OCI-LY7 (cell line): ENCODE data around the gene MYO18A. TPM values are rescaled to one million over a fixed set of nuclear protein-coding genes. Genes with fewer than 3 reads are reported as not detected.

Source experiments
- BruUV-seq: library from RNA; stranded (reverse); fragments of 400-500 nt; replicated peaks from 2 replicates; lab custom pipeline; 2021; lab: Mats Ljungman, UMichigan
- CTCF ChIA-PET: fragments of 300-600 bp; sonication (Branson Sonifier 250); formaldehyde crosslinking; loops from one replicate; lab custom pipeline; 2022; ENCODE audit warnings: antibody characterized with exemption; ENCODE audit not compliant: unreplicated experiment; lab: Charles Lee
- POLR2A ChIA-PET: fragments of 300-600 bp; sonication (Branson Sonifier 250); formaldehyde crosslinking; loops from one replicate; lab custom pipeline; 2022; ENCODE audit warnings: antibody characterized with exemption; lab: Charles Lee
- DNase-seq: peaks from one replicate; pipeline ENCODE4 v3.0.0-alpha.2; 2015; ENCODE audit warnings: low spot score
- H2AFZ ChIP-seq: fragments of 200-600 bp; sonication (generic), shearing (Covaris generic); 2 replicates; pipeline ENCODE4 v1.6.1; 2014; ENCODE audit warnings: mild to moderate bottlenecking, antibody characterized with exemption, low read length, moderate library complexity
- H3K27ac ChIP-seq: fragments of 200-600 bp; sonication (generic); 2 replicates; pipeline ENCODE4 v1.5.1; 2014; ENCODE audit warnings: mixed run types, low read depth, mild to moderate bottlenecking, moderate library complexity, low read length, inconsistent platforms; ENCODE audit not compliant: poor library complexity, severe bottlenecking
- H3K36me3 ChIP-seq: fragments of 200-600 bp; sonication (generic); 2 replicates; pipeline ENCODE4 v1.6.1; 2014; ENCODE audit warnings: mild to moderate bottlenecking, antibody characterized with exemption, low read length, moderate library complexity, mixed read lengths; ENCODE audit not compliant: insufficient read depth
- H3K4me1 ChIP-seq: fragments of 200-600 bp; sonication (generic); 2 replicates; pipeline ENCODE4 v1.5.1; 2014; ENCODE audit warnings: mild to moderate bottlenecking, low read length; ENCODE audit not compliant: insufficient read depth, poor library complexity, severe bottlenecking
- H3K4me2 ChIP-seq: fragments of 200-600 bp; sonication (generic); 2 replicates; pipeline ENCODE4 v1.6.1; 2014; ENCODE audit warnings: mild to moderate bottlenecking, low read length
- H3K4me3 ChIP-seq: fragments of 200-600 bp; sonication (generic); 2 replicates; pipeline ENCODE4 v1.5.1; 2014; ENCODE audit warnings: mild to moderate bottlenecking, low read depth, low read length; ENCODE audit not compliant: poor library complexity, severe bottlenecking
- H3K79me2 ChIP-seq: fragments of 200-600 bp; sonication (generic); 2 replicates; pipeline ENCODE4 v1.6.1; 2016; ENCODE audit warnings: low read depth, mild to moderate bottlenecking, low read length, moderate library complexity, mixed read lengths; ENCODE audit not compliant: insufficient read depth
- H3K9me2 ChIP-seq: fragments of 200-600 bp; sonication (generic); 2 replicates; pipeline ENCODE4 v1.6.1; 2016; ENCODE audit warnings: mild to moderate bottlenecking, low read length, mixed read lengths; ENCODE audit not compliant: insufficient read depth
- H3K9me3 ChIP-seq: fragments of 200-600 bp; sonication (generic); 2 replicates; pipeline ENCODE4 v1.6.1; 2014; ENCODE audit warnings: mild to moderate bottlenecking, mixed run types, low read length, mixed read lengths
- H4K20me1 ChIP-seq: fragments of 200-600 bp; sonication (generic); 2 replicates; pipeline ENCODE4 v1.6.1; 2014; ENCODE audit warnings: mild to moderate bottlenecking, antibody characterized with exemption, low read length, moderate library complexity, mixed read lengths; ENCODE audit not compliant: insufficient read depth
- EZH2phosphoT487 ChIP-seq: fragments of 200-600 bp; sonication (generic); IDR thresholded peaks from 2 replicates; pipeline ENCODE4 v1.6.1; 2018; ENCODE audit warnings: low read depth, borderline replicate concordance, mild to moderate bottlenecking, mixed run types, antibody characterized with exemption, low read length, moderate library complexity, mixed read lengths
- intact Hi-C: fragments of 100-400 bp; cut with micrococcal nuclease; formaldehyde crosslinking; loops from one replicate; pipeline ENCODE4 v1.10.0; 2022; ENCODE audit not compliant: unreplicated experiment
- total RNA-seq, 2 experiments: library from RNA; depleted of rRNA in 1 of 2; stranded (reverse); fragments of >200 nt in 1 of 2; shearing (Covaris generic) in 1 of 2; gene quantifications; 2 replicates each; pipeline ENCODE4 v1.2.3, GENCODE V29; 2014 to 2022
- TF ChIP-seq, protein P1 (sequence below): fragments of 200-600 bp; sonication (generic); conservative IDR thresholded peaks from 2 replicates; pipeline ENCODE4 v1.5.1; 2014; ENCODE audit warnings: mild to moderate bottlenecking, antibody characterized with exemption, low read length, moderate library complexity, mixed read lengths

MYO18A gene
- total RNA-seq, 2 experiments from 2014 or later, result 124 to 128 TPM

DNA sequence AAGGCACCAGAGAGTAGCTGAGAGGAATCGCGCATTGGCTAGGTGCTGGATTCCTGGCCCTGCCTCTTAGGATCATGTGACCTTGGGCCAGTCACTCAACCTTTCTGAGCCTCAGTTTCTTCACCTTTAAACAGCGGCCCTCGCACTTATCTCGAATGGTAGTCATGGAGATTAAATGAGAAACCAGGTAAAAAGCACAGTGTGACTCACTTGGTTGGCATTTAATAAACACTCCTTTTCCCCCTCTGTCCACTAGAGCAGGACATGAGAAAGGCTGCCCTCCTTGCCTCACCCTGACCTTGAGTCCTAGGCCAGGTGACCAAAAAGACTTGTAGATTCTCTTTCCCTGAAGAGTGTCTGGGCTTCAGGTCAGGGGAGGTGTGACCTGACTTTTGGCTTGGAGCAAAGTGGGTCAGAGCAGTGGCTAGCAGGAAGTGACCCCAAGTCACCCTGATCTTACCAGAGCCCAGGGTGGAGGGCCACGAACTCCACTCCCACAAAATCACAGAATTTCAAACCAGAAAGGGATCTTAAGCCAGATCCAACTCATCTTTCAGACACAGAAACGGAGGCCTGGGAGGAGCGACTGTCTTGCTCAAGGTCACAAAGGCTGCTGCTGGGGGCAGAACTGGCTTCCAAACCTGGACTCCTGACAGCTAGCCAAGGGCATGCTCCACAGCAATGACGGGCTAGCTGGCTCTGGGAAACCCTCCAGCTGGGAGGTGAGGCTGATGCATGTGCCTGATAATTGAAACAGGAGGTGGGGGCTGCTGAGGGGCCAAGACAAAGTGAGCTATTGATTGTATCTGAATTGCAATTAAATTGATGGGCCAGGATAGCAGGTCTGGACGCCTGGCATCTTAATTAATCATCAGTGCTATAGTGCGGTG is 72.0 kb downstream of the MYO18A start:
- no peak overlapping the region for H2AFZ ChIP-seq
- no peak overlapping the region for H3K4me2 ChIP-seq
- no peaks in the 10 kb centered on the region for H3K9me2 ChIP-seq
- ChIA-PET CTCF (interaction anchor here (0.7 kb wide), 1 partner anchor 13 kb away, joined by 3 read pairs; no protein-coding TSS in a partner anchor), POLR2A (interaction anchor here (0.6 to 0.7 kb wide), 3 partner anchors 160 to 220 kb away, joined by 3 to 11 read pairs (median 6); no protein-coding TSS in a partner anchor)
- no peaks in the 10 kb centered on the region for H3K79me2 ChIP-seq
- H3K4me1 ChIP-seq, result no peaks in the 10 kb centered on the region
- H3K9me3 ChIP-seq, result no peaks in the 10 kb centered on the region
- no peak for DNase-seq
- no TSS peak for BruUV-seq
- H4K20me1 ChIP-seq, result no peaks in the 10 kb centered on the region
- TF ChIP-seq, protein P1, sequence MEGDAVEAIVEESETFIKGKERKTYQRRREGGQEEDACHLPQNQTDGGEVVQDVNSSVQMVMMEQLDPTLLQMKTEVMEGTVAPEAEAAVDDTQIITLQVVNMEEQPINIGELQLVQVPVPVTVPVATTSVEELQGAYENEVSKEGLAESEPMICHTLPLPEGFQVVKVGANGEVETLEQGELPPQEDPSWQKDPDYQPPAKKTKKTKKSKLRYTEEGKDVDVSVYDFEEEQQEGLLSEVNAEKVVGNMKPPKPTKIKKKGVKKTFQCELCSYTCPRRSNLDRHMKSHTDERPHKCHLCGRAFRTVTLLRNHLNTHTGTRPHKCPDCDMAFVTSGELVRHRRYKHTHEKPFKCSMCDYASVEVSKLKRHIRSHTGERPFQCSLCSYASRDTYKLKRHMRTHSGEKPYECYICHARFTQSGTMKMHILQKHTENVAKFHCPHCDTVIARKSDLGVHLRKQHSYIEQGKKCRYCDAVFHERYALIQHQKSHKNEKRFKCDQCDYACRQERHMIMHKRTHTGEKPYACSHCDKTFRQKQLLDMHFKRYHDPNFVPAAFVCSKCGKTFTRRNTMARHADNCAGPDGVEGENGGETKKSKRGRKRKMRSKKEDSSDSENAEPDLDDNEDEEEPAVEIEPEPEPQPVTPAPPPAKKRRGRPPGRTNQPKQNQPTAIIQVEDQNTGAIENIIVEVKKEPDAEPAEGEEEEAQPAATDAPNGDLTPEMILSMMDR, result no peak
- no peak for TF ChIP-seq EZH2phosphoT487
- H3K36me3 ChIP-seq, result peaks cover 77% of the 10 kb centered on the region
- H3K27ac ChIP-seq, result no peak overlapping the region
- intact Hi-C loops, result no loop called here
- H3K4me3 ChIP-seq, result no peak overlapping the region

DNA sequence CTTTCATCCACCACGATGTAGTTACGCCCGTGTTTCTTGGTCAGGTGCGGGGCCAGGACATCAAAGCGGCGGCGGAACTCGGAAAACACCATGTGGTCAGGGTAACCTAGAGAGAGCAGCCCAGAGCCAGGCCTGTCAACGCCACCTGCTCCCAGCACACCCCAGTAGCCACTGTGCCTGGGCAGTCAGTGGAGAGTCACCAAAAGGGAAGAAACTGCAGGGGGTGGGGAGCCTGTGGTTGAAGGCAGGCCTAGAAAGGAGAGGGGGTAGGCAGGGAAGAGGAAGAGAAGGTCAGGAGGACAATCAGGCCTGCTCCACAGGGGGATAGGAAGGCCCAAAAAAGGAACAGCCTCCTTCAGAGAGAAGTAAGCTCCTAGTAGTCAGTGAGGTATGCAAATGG is 73.1 kb downstream of the MYO18A start:
- H3K4me2 ChIP-seq, result no peak overlapping the region
- no peaks in the 10 kb centered on the region for H4K20me1 ChIP-seq
- DNase-seq, result no peak
- H3K79me2 ChIP-seq, result no peaks in the 10 kb centered on the region
- ChIA-PET POLR2A (no interaction called here), CTCF (no interaction called here)
- no peak overlapping the region for H2AFZ ChIP-seq
- no peak overlapping the region for H3K4me3 ChIP-seq
- BruUV-seq, result no TSS peak
- H3K9me2 ChIP-seq, result no peaks in the 10 kb centered on the region
- H3K4me1 ChIP-seq, result no peaks in the 10 kb centered on the region
- TF ChIP-seq, protein P1, result no peak
- no peak for TF ChIP-seq EZH2phosphoT487
- no peaks in the 10 kb centered on the region for H3K9me3 ChIP-seq
- peaks cover 73% of the 10 kb centered on the region for H3K36me3 ChIP-seq
- H3K27ac ChIP-seq, result no peak overlapping the region
- intact Hi-C loops, result no loop called here

DNA sequence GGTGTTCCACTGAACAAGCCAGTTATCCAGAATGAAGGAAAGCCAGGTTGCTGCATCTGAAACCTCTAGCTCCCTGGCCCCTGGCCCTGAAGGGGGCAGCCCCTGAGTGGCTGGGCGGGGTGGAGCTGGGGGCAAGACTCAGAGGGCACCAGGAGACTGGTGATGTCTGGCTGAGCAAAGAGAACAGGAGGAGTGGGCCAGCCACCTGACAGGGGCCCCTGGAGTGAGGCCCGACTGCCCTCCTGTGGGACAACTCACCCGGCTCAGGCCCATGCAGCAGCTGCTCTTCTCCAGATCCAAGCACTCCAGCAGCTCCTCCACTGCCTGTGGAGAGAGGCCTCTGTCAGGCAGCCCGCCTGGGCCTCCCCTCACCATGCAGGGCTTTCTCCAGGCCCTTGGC is 76.9 kb downstream of the MYO18A start:
- POLR2A ChIA-PET, result no interaction called here
- H4K20me1 ChIP-seq, result no peaks in the 10 kb centered on the region
- H3K4me3 ChIP-seq, result no peak overlapping the region

More for the DNA sequence above, 76.9 kb downstream of the MYO18A start:
- Histone ChIP-seq H3K79me2 (no peaks in the 10 kb centered on the region), H3K27ac (no peak overlapping the region), H3K9me3 (no peaks in the 10 kb centered on the region), H2AFZ (no peak overlapping the region), H3K4me2 (no peak overlapping the region), H3K9me2 (no peaks in the 10 kb centered on the region), H3K36me3 (peaks cover 55% of the 10 kb centered on the region), H3K4me1 (no peaks in the 10 kb centered on the region)
- intact Hi-C loops, result no loop called here
- TF ChIP-seq, protein P1, result no peak
- no peak for TF ChIP-seq EZH2phosphoT487
- BruUV-seq, result no TSS peak
- no peak for DNase-seq
- CTCF ChIA-PET, result no interaction called here
